ENCODE results near the gene SPAG9. TPM values are rescaled to one million over a fixed set of nuclear protein-coding genes. Genes with fewer than 3 reads are reported as not detected.
A peak's percentile ranks its signal among the peaks of the same experiment; 100 is the strongest.
"Not testable (repeated sequence)": the region's sequence is repeated elsewhere in the genome, so short reads cannot be mapped to it uniquely, and the experiment has no call there.

Gene SPAG9
- total RNA-seq, 1 experiment from 2014 or later = 129 TPM

DNA sequence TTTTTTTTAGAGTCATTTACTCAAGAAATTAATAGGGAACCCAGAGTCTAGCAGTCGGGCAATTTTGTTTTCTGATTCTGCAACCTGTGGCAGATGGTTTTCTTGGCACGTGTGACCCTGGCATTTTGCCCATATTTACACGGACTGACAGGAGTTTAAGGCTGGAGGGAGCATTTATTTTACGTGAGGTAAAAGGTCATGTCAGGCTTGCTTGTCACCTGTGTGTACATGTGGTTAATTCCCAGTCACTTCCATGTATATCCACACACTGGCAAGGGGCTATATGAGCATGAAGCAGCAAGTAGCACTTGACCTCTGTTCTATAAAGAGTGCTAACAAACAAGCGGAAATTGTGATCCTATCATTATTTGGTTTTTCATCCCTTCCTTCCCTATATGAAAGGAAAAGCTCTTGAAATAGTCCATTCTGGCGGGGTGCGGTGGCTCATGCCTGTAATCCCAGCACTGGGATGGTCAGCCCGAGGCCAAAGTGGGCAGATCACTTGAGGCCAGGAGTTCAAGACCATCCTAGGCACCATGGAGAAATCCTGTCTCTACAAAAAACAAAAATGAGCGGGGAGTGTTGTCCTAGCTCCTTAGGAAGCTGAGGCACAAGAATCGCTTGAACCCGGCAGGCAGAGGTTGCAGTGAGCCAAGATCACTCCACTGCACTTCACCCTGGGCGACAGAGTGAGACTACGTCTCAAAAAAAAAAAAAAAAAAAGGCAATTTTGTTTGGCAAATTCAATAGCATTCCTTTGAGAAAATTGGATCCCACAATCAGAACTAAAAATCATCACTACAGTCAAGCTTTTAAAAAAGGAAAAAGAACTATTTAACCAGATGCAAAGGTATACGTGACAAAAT lies 2.1 kb downstream of the SPAG9 start:
- TF ChIP-seq CTCF (IDR thresholded peaks at IDR 0.05; ENCODE audit: unreplicated experiment) = no peak

GRCh38 chr17:51115179-51115578 lies 5.5 kb downstream of the SPAG9 start:
- H3K4me1 Mint-ChIP-seq (ENCODE audit: low read depth, unreplicated experiment) = peaks cover 32% of the 10 kb centered on the region
- H3K4me3 Mint-ChIP-seq (ENCODE audit: low read depth, unreplicated experiment) = no peak overlapping the region
- H3K9me3 Mint-ChIP-seq (ENCODE audit: low read depth, unreplicated experiment) = no peaks in the 10 kb centered on the region
- CTCF ChIA-PET = interaction anchor here (2.1 kb wide), 1 partner anchor 38 kb away, joined by 7 read pairs; the partner anchor contains the start of gene NME1
- BruUV-seq (replicated peaks) = no TSS peak
- H3K36me3 Mint-ChIP-seq (ENCODE audit: insufficient read depth, unreplicated experiment) = peaks cover 30% of the 10 kb centered on the region
- DNase-seq = no peak
- no peaks in the 10 kb centered on the region for H3K27me3 Mint-ChIP-seq (ENCODE audit: unreplicated experiment)
- intact Hi-C loops (cut with micrococcal nuclease; ENCODE audit: unreplicated experiment) = no loop called here
- TF ChIP-seq CTCF (IDR thresholded peaks at IDR 0.05; ENCODE audit: unreplicated experiment) = no peak
- no peak overlapping the region for H3K27ac Mint-ChIP-seq (ENCODE audit: unreplicated experiment)

More for the DNA sequence above, 2.1 kb downstream of the SPAG9 start:
- DNase-seq = peak; percentile 41
- H3K4me1 Mint-ChIP-seq (ENCODE audit: low read depth, unreplicated experiment) = peaks cover 55% of the 10 kb centered on the region
- H3K4me3 Mint-ChIP-seq (ENCODE audit: low read depth, unreplicated experiment) = peak overlapping the region; percentile 99
- H3K27me3 Mint-ChIP-seq (ENCODE audit: unreplicated experiment) = no peaks in the 10 kb centered on the region
- peaks cover 50% of the 10 kb centered on the region for H3K36me3 Mint-ChIP-seq (ENCODE audit: insufficient read depth, unreplicated experiment)
- CTCF ChIA-PET = interaction anchor here (0.7 to 1.6 kb wide), 3 partner anchors 35 to 204 kb away, joined by 3 to 12 read pairs (median 7); partner anchors contain the start of gene NME1
- H3K9me3 Mint-ChIP-seq (ENCODE audit: low read depth, unreplicated experiment) = no peaks in the 10 kb centered on the region
- TSS peak; percentile 39 for BruUV-seq (replicated peaks)
- peak overlapping the region; percentile 41 for H3K27ac Mint-ChIP-seq (ENCODE audit: unreplicated experiment)
- intact Hi-C loops (cut with micrococcal nuclease; ENCODE audit: unreplicated experiment) = loop anchor here (1.0 kb wide), 1 partner anchor 35 kb away; the partner anchor contains the start of gene NME1

- DNase-seq; H3K27me3 Mint-ChIP-seq (ENCODE audit: unreplicated experiment); H3K9me3 Mint-ChIP-seq (ENCODE audit: low read depth, unreplicated experiment); H3K4me3 Mint-ChIP-seq (ENCODE audit: low read depth, unreplicated experiment); BruUV-seq (replicated peaks); intact Hi-C loops (cut with micrococcal nuclease; ENCODE audit: unreplicated experiment); H3K36me3 Mint-ChIP-seq (ENCODE audit: insufficient read depth, unreplicated experiment); H3K27ac Mint-ChIP-seq (ENCODE audit: unreplicated experiment): not testable (repeated sequence)
- H3K4me1 Mint-ChIP-seq (ENCODE audit: low read depth, unreplicated experiment) = peaks cover 21% of the 10 kb centered on the region
- CTCF ChIA-PET = interaction anchor here (0.7 to 1.1 kb wide), 3 partner anchors 11 to 109 kb away, joined by 3 to 8 read pairs (median 4); no protein-coding TSS in a partner anchor
Measured at GRCh38 chr17:51112303-51113222, 8.1 kb downstream of the SPAG9 start.

- BruUV-seq (replicated peaks) = no TSS peak
- no peak for DNase-seq
- no peak overlapping the region for H3K27ac Mint-ChIP-seq (ENCODE audit: unreplicated experiment)
- no peak overlapping the region for H3K4me3 Mint-ChIP-seq (ENCODE audit: low read depth, unreplicated experiment)
- CTCF ChIA-PET = interaction anchor here (0.6 to 0.7 kb wide), 3 partner anchors 347 to 1355 kb away, joined by 3 to 8 read pairs (median 5); partner anchors contain the start of gene CHAD
- H3K36me3 Mint-ChIP-seq (ENCODE audit: insufficient read depth, unreplicated experiment) = peaks cover 2% of the 10 kb centered on the region
- no peaks in the 10 kb centered on the region for H3K27me3 Mint-ChIP-seq (ENCODE audit: unreplicated experiment)
- no peak for TF ChIP-seq CTCF (IDR thresholded peaks at IDR 0.05; ENCODE audit: unreplicated experiment)
- intact Hi-C loops (cut with micrococcal nuclease; ENCODE audit: unreplicated experiment) = no loop called here
- H3K4me1 Mint-ChIP-seq (ENCODE audit: low read depth, unreplicated experiment) = peaks cover 25% of the 10 kb centered on the region
- no peaks in the 10 kb centered on the region for H3K9me3 Mint-ChIP-seq (ENCODE audit: low read depth, unreplicated experiment)
Measured at GRCh38 chr17:51107778-51108177, 12.9 kb downstream of the SPAG9 start.

Data from Calu3 (cell line).